ENCODE measurements around the gene NEUROD2.
"Not testable (repeated sequence)": the region's sequence is repeated elsewhere in the genome, so short reads cannot be mapped to it uniquely, and the experiment has no call there.

The NEUROD2 gene

GRCh38 chr17:39602533-39603303 lies 5.0 kb downstream of the NEUROD2 start:
- DNase-seq (ENCODE audit: low spot score) = no peak

GRCh38 chr17:39601758-39602532 lies 5.8 kb downstream of the NEUROD2 start:
- DNase-seq (ENCODE audit: low spot score) = no peak

GRCh38 chr17:39600997-39601597 lies 6.6 kb downstream of the NEUROD2 start:
- no peak for DNase-seq (ENCODE audit: low spot score)

GRCh38 chr17:39600288-39600996 lies 7.3 kb downstream of the NEUROD2 start:
- DNase-seq (ENCODE audit: low spot score) = no peak

GRCh38 chr17:39599665-39600231 lies 8.0 kb downstream of the NEUROD2 start:
- no peak for DNase-seq (ENCODE audit: low spot score)

- no peak for DNase-seq (ENCODE audit: low spot score)
Measured at GRCh38 chr17:39599004-39599664, 8.6 kb downstream of the NEUROD2 start.

GRCh38 chr17:39598630-39599003 lies 9.1 kb downstream of the NEUROD2 start:
- no peak for DNase-seq (ENCODE audit: low spot score)

GRCh38 chr17:39598047-39598481 lies 9.7 kb downstream of the NEUROD2 start:
- DNase-seq (ENCODE audit: low spot score) = no peak

GRCh38 chr17:39597372-39598046 lies 10.2 kb downstream of the NEUROD2 start:
- DNase-seq (ENCODE audit: low spot score) = no peak

GRCh38 chr17:39596543-39597267 lies 11.0 kb downstream of the NEUROD2 start:
- DNase-seq (ENCODE audit: low spot score) = no peak

- DNase-seq (ENCODE audit: low spot score) = no peak
Measured at GRCh38 chr17:39595928-39596510, 11.7 kb downstream of the NEUROD2 start.

GRCh38 chr17:39595294-39595693 lies 12.4 kb downstream of the NEUROD2 start:
- DNase-seq (ENCODE audit: low spot score) = no peak

- no peak for DNase-seq (ENCODE audit: low spot score)
Measured at GRCh38 chr17:39593371-39593770, 14.3 kb downstream of the NEUROD2 start.

GRCh38 chr17:39591958-39592954 lies 15.5 kb downstream of the NEUROD2 start:
- no peak for DNase-seq (ENCODE audit: low spot score)

- not testable (repeated sequence) for DNase-seq (ENCODE audit: low spot score)
Measured at GRCh38 chr17:39590180-39590579, 17.5 kb downstream of the NEUROD2 start.

- DNase-seq (ENCODE audit: low spot score) = no peak
Measured at GRCh38 chr17:39582658-39583057, 25.1 kb downstream of the NEUROD2 start.

- no peak for DNase-seq (ENCODE audit: low spot score)
Measured at GRCh38 chr17:39581759-39582085, 26.0 kb downstream of the NEUROD2 start.

- no peak for DNase-seq (ENCODE audit: low spot score)
Measured at GRCh38 chr17:39581071-39581758, 26.5 kb downstream of the NEUROD2 start.

All from COLO829 (cell line).